ENCODE measurements around the gene ESD. TPM values are rescaled to one million over a fixed set of nuclear protein-coding genes. Genes with fewer than 3 reads are reported as not detected.

The ESD gene
- total RNA-seq, 1 experiment from 2014 or later = 78.8 TPM

DNA sequence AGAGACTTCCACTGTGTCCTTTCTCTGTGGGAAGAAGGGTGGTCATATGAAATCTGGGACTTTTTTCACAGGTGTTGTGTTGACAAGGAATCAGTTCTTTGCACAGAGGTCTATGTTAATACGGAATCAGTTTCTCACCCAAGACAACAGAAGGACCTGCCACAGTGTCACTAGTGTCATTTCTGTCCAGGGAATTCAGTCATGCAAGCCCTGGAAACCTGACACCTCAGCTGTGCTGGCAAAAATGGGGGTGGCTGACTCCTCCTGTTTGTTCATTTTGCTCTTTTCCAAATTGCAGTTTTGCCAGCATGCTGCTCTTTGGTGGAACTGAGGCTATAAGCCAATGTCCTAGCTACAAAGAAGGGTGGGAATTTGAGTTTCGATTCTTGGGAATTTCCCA is 49.8 kb upstream of the ESD start:
- Histone ChIP-seq H3K4me1 (ENCODE audit: insufficient read depth, low read length) (no peaks in the 10 kb centered on the region), H3K27ac (ENCODE audit: insufficient read length, low read depth, low read length) (no peak overlapping the region), H2AK5ac (ENCODE audit: insufficient read length, low read length) (no peak overlapping the region), H3K56ac (ENCODE audit: insufficient read length, low read depth, low read length) (no peak overlapping the region), H2AFZ (ENCODE audit: low read length) (no peak overlapping the region), H3K79me2 (ENCODE audit: insufficient read depth, low read length) (no peaks in the 10 kb centered on the region), H2BK5ac (ENCODE audit: insufficient read length, low read length) (no peak overlapping the region), H4K20me1 (ENCODE audit: control insufficient read depth, insufficient read depth, insufficient read length) (no peaks in the 10 kb centered on the region), H3K23ac (ENCODE audit: insufficient read length, low read depth, low read length) (no peak overlapping the region), H3K14ac (ENCODE audit: insufficient read depth, low read length) (no peak overlapping the region), H4K91ac (ENCODE audit: insufficient read length, low read depth, low read length) (no peak overlapping the region), H2BK15ac (ENCODE audit: low read depth, low read length) (no peak overlapping the region), H3K9me3 (ENCODE audit: control insufficient read depth, low read depth, low read length) (no peaks in the 10 kb centered on the region), H3K9ac (ENCODE audit: extremely low read depth, insufficient read length, low read length) (no peak overlapping the region), H2BK120ac (ENCODE audit: low read depth, low read length, poor library complexity, severe bottlenecking) (no peak overlapping the region), H2BK12ac (ENCODE audit: insufficient read length, low read depth, low read length) (no peak overlapping the region), H4K5ac (ENCODE audit: insufficient read length, low read depth, low read length) (no peak overlapping the region), H3K18ac (ENCODE audit: insufficient read length, low read depth, low read length) (no peak overlapping the region), H4K8ac (replicated peaks; ENCODE audit: insufficient read length, low read depth, low read length) (no peak overlapping the region), H3K4ac (ENCODE audit: low read depth, low read length) (no peak overlapping the region), H3K79me1 (ENCODE audit: insufficient read depth, low read depth, low read length, poor library complexity, severe bottlenecking) (no peaks in the 10 kb centered on the region), H3K27me3 (ENCODE audit: insufficient read depth, low read length) (no peaks in the 10 kb centered on the region; the same call in 1 of the 2 replicates), H3K23me2 (ENCODE audit: insufficient read length, low read depth, low read length, poor library complexity, severe bottlenecking) (no peaks in the 10 kb centered on the region), H3K4me2 (ENCODE audit: insufficient read depth, insufficient read length, low read length) (no peak overlapping the region), H2BK20ac (ENCODE audit: low read depth, low read length, poor library complexity, severe bottlenecking) (no peak overlapping the region), H3T11ph (ENCODE audit: low read length) (no peak overlapping the region)
- Mint-ChIP-seq H3K9me3 (no peaks in the 10 kb centered on the region), H3K27me3 (ENCODE audit: low read depth) (no peaks in the 10 kb centered on the region), H3K4me3 (no peak overlapping the region), H3K4me1 (no peaks in the 10 kb centered on the region), H3K27ac (no peak overlapping the region), H3K36me3 (ENCODE audit: insufficient read depth in 1 of 3, low read depth in 3 of 3) (no peaks in the 10 kb centered on the region)
- TF ChIP-seq, protein P1, sequence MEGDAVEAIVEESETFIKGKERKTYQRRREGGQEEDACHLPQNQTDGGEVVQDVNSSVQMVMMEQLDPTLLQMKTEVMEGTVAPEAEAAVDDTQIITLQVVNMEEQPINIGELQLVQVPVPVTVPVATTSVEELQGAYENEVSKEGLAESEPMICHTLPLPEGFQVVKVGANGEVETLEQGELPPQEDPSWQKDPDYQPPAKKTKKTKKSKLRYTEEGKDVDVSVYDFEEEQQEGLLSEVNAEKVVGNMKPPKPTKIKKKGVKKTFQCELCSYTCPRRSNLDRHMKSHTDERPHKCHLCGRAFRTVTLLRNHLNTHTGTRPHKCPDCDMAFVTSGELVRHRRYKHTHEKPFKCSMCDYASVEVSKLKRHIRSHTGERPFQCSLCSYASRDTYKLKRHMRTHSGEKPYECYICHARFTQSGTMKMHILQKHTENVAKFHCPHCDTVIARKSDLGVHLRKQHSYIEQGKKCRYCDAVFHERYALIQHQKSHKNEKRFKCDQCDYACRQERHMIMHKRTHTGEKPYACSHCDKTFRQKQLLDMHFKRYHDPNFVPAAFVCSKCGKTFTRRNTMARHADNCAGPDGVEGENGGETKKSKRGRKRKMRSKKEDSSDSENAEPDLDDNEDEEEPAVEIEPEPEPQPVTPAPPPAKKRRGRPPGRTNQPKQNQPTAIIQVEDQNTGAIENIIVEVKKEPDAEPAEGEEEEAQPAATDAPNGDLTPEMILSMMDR (conservative IDR thresholded peaks at IDR 0.05) = no peak
- WGBS (ENCODE audit: extremely low coverage, insufficient read length, low lambda C conversion rate) = no CpG with 5 or more reads among the region's 2 CpGs
- DNase-seq = no peak
